HCT116 (cell line): ENCODE results near the gene UROD. TPM values are rescaled to one million over a fixed set of nuclear protein-coding genes. Genes with fewer than 3 reads are reported as not detected.

Experiments used
- ATAC-seq: fragments of 200-7000 bp; cut with Tn5 transposase; 2 replicates; pipeline ENCODE4 v1.9.1; 2020; ENCODE audit warnings: mild to moderate bottlenecking, moderate library complexity
- BruUV-seq: library from RNA; stranded (reverse); fragments of 400-500 nt; replicated peaks from 2 replicates; lab custom pipeline; 2021; lab: Mats Ljungman, UMichigan
- CTCF ChIA-PET: fragments of 300-600 bp; sonication (Branson Sonifier 250); formaldehyde crosslinking; loops from one replicate; lab custom pipeline; 2021; ENCODE audit warnings: antibody characterized with exemption; lab: Charles Lee
- POLR2A ChIA-PET: fragments of 300-600, 350-600 bp; sonication (Branson Sonifier 250); formaldehyde crosslinking; loops from one replicate; lab custom pipeline; 2021; ENCODE audit warnings: antibody characterized with exemption; lab: Charles Lee
- RAD21 ChIA-PET, 2 experiments: fragments of 300-600 bp; sonication (Branson Sonifier 250); formaldehyde crosslinking; loops; one replicate each; lab custom pipeline; 2023; ENCODE audit warnings: low total read pairs in 2 of 2; ENCODE audit not compliant: uncharacterized antibody in 2 of 2, unreplicated experiment in 2 of 2, low non-redundant PET in 1 of 2; lab: Charles Lee
- DNase-seq: peaks from one replicate; pipeline ENCODE4 v3.0.0-alpha.2; 2010; ENCODE audit warnings: low read depth, low spot score
- H2AFZ ChIP-seq: fragments of 200-600 bp; shearing (Covaris generic), sonication (generic); 2 replicates; pipeline ENCODE4 v1.6.1; 2017; ENCODE audit warnings: low read depth, mixed run types, mixed read lengths, antibody characterized with exemption, low read length; ENCODE audit not compliant: poor library complexity, severe bottlenecking
- H3K27ac ChIP-seq: 2 replicates; pipeline ENCODE4 v1.5.1; 2012; ENCODE audit warnings: low read depth, low read length
- H3K27me3 ChIP-seq: fragments of 200-600 bp; sonication (generic); 2 replicates; pipeline ENCODE4 v1.6.1; 2016; ENCODE audit warnings: mixed run types, low read length, mixed read lengths; ENCODE audit not compliant: insufficient read depth
- H3K36me3 ChIP-seq, 2 experiments: fragments of 200-500 bp in 1 of 2; fragments of 200-600 bp in 1 of 2; sonication (Bioruptor generic) in 1 of 2; sonication (generic) in 1 of 2; 2 replicates each; pipeline versions ENCODE4 v1.5.1 to v1.6.1; 2014 to 2016; ENCODE audit warnings: low read length in 2 of 2, inconsistent platforms in 1 of 2, mixed read lengths in 1 of 2, mixed run types in 1 of 2; ENCODE audit not compliant: insufficient read depth in 2 of 2, control insufficient read depth in 1 of 2
- H3K4me1 ChIP-seq, 2 experiments: fragments of 200-600 bp in 1 of 2; sonication (generic) in 1 of 2; 2 replicates each; pipeline versions ENCODE4 v1.5.1 to v1.6.1; 2012 to 2017; ENCODE audit warnings: low read length in 2 of 2, inconsistent platforms in 1 of 2, mild to moderate bottlenecking in 1 of 2, mixed read lengths in 1 of 2, mixed run types in 1 of 2, moderate library complexity in 1 of 2; ENCODE audit not compliant: insufficient read depth in 2 of 2, control insufficient read depth in 1 of 2
- H3K4me2 ChIP-seq: fragments of 200-600 bp; sonication (generic); 2 replicates; pipeline ENCODE4 v1.6.1; 2017; ENCODE audit warnings: mixed run types, low read length, mixed read lengths
- H3K4me3 ChIP-seq, 2 experiments: fragments of 200-600 bp in 1 of 2; sonication (generic) in 1 of 2; replicated peaks in 1 of 2; 2 replicates each; pipeline ENCODE4 v1.5.1; 2011 to 2016; ENCODE audit warnings: low read length in 2 of 2, control low read depth in 1 of 2, low read depth in 1 of 2, mild to moderate bottlenecking in 1 of 2, mixed read lengths in 1 of 2, mixed run types in 1 of 2
- H3K79me2 ChIP-seq: fragments of 200-600 bp; sonication (generic); 2 replicates; pipeline ENCODE4 v1.6.1; 2017; ENCODE audit warnings: mild to moderate bottlenecking, mixed run types, low read length, moderate library complexity, mixed read lengths; ENCODE audit not compliant: insufficient read depth
- H3K9ac ChIP-seq: fragments of 200-600 bp; sonication (generic); 2 replicates; pipeline ENCODE4 v1.6.1; 2016; ENCODE audit warnings: low read length, mixed read lengths
- H3K9me2 ChIP-seq: fragments of 200-600 bp; sonication (generic), shearing (Covaris generic); 2 replicates; pipeline ENCODE4 v1.6.1; 2017; ENCODE audit warnings: mixed run types, mild to moderate bottlenecking, moderate library complexity; ENCODE audit not compliant: insufficient read depth
- H3K9me3 ChIP-seq, 2 experiments: fragments of 200-500 bp in 1 of 2; fragments of 200-600 bp in 1 of 2; sonication (Bioruptor generic) in 1 of 2; sonication (generic) in 1 of 2; 2 replicates each; pipeline ENCODE4 v1.6.1; 2014 to 2017; ENCODE audit warnings: low read length in 2 of 2, mixed read lengths in 2 of 2, inconsistent platforms in 1 of 2, low read depth in 1 of 2, mild to moderate bottlenecking in 1 of 2, mixed run types in 1 of 2, moderate library complexity in 1 of 2; ENCODE audit not compliant: control insufficient read depth in 1 of 2, insufficient read depth in 1 of 2
- H4K20me1 ChIP-seq: fragments of 200-600 bp; sonication (generic), shearing (Covaris generic); 2 replicates; pipeline ENCODE4 v1.6.1; 2017; ENCODE audit warnings: mixed run types, mild to moderate bottlenecking, moderate library complexity; ENCODE audit not compliant: insufficient read depth
- ELF1 ChIP-seq: IDR thresholded peaks from 2 replicates; pipeline ENCODE4 v1.6.1; 2012; ENCODE audit warnings: low read depth, borderline replicate concordance
- EZH2 ChIP-seq: fragments of 200-600 bp; sonication (generic); IDR thresholded peaks from 2 replicates; pipeline ENCODE4 v1.6.1; 2017; ENCODE audit warnings: antibody characterized with exemption, mixed run types
- POLR2A ChIP-seq: IDR thresholded peaks from 2 replicates; pipeline ENCODE4 v1.7.0; 2011; ENCODE audit warnings: borderline replicate concordance; ENCODE audit not compliant: insufficient read depth, insufficient read length; ENCODE audit errors: extremely low read depth
- TCF7L2 ChIP-seq: IDR thresholded peaks from 2 replicates; pipeline ENCODE4 v1.7.0; 2011; ENCODE audit warnings: borderline replicate concordance, inconsistent platforms; ENCODE audit not compliant: insufficient read depth, insufficient read length; ENCODE audit errors: extremely low read depth
- YY1 ChIP-seq: IDR thresholded peaks from 2 replicates; pipeline ENCODE4 v1.6.1; 2011; ENCODE audit warnings: low read length, low read depth, moderate library complexity, mild to moderate bottlenecking; ENCODE audit not compliant: insufficient replicate concordance; ENCODE audit errors: extremely low read depth
- intact Hi-C: fragments of 100-400 bp; cut with micrococcal nuclease; formaldehyde crosslinking; loops from 2 replicates; pipeline ENCODE4 v1.10.0; 2022
- total RNA-seq: library from RNA; stranded (reverse); gene quantifications from one replicate; pipeline ENCODE4 v1.2.1, GENCODE V29; 2021; ENCODE audit not compliant: unreplicated experiment
- TF ChIP-seq, protein P1 (sequence below), 3 experiments: fragments of 200-600 bp in 1 of 3; sonication (generic) in 1 of 3; IDR thresholded peaks in 2 of 3; conservative IDR thresholded peaks in 1 of 3; 2 replicates each; pipeline ENCODE4 v1.5.1; 2012 to 2017; ENCODE audit warnings: low read depth in 2 of 3, low read length in 2 of 3, antibody characterized with exemption in 1 of 3, borderline replicate concordance in 1 of 3, control low read depth in 1 of 3, mild to moderate bottlenecking in 1 of 3, mixed read lengths in 1 of 3, mixed run types in 1 of 3, moderate library complexity in 1 of 3; ENCODE audit not compliant: insufficient read depth in 1 of 3
- TF ChIP-seq, protein P2 (sequence below): IDR thresholded peaks from 2 replicates; pipeline ENCODE4 v1.6.1; 2012
- TF ChIP-seq, protein P3 (sequence below): IDR thresholded peaks from 2 replicates; pipeline ENCODE4 v1.6.1; 2012; ENCODE audit warnings: low read depth
- TF ChIP-seq, protein P4 (sequence below): IDR thresholded peaks from 2 replicates; pipeline ENCODE4 v1.6.1; 2012

Gene UROD
- total RNA-seq, 1 experiment from 2014 or later = 73.7 TPM

DNA sequence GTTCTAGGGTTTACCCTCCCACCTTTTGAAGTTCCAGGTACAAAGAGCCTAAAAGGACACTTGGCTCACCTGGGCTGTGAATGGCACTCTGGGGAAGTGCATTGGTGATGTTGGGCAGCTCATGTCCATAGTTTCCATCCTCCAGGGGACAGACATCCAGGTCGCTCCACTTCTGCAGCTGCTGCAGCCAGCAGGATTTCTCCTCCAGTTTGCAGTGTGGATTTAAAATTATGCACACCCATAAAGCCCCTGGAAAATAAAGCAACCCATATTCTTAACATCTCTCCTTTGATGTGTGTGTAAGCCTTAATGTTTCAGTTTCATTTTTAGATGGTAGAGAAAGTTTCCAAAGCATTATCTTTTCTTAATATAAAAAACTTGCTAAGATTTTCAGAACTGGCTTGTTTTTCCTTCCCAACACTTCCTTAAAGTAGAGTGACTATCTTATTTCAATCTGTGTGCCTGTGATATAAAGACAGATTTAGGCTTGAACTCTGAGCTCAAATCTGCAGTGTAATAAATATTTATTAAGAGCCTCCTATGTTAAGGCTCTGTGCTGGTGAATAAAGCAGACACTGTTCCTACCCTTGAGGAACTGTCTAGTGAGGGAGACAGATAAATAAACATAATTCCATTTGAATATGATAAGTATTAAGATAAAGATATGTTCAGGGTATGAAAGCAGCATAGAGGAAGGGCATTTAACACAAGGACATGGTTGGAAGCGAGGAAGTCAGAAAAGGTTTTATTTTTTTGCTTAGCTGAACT, 39.1 kb downstream of the UROD start:
- BruUV-seq = no TSS peak
- no peak overlapping the region for H3K4me3 ChIP-seq
- intact Hi-C loops = no loop called here
- no peak overlapping the region for H2AFZ ChIP-seq
- H3K27ac ChIP-seq = no peak overlapping the region
- H3K9me3 ChIP-seq = no peaks in the 10 kb centered on the region
- no peaks in the 10 kb centered on the region for H3K79me2 ChIP-seq
- TF ChIP-seq ELF1 (no peak), TCF7L2 (no peak), YY1 (no peak), POLR2A (no peak), EZH2 (no peak)
- TF ChIP-seq, protein P1, sequence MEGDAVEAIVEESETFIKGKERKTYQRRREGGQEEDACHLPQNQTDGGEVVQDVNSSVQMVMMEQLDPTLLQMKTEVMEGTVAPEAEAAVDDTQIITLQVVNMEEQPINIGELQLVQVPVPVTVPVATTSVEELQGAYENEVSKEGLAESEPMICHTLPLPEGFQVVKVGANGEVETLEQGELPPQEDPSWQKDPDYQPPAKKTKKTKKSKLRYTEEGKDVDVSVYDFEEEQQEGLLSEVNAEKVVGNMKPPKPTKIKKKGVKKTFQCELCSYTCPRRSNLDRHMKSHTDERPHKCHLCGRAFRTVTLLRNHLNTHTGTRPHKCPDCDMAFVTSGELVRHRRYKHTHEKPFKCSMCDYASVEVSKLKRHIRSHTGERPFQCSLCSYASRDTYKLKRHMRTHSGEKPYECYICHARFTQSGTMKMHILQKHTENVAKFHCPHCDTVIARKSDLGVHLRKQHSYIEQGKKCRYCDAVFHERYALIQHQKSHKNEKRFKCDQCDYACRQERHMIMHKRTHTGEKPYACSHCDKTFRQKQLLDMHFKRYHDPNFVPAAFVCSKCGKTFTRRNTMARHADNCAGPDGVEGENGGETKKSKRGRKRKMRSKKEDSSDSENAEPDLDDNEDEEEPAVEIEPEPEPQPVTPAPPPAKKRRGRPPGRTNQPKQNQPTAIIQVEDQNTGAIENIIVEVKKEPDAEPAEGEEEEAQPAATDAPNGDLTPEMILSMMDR (IDR thresholded peaks at IDR 0.05 in 2 of 3, conservative IDR thresholded peaks at IDR 0.05 in 1 of 3; ENCODE audit: borderline replicate concordance in 1 of 3, insufficient read depth in 1 of 3, low read depth in 2 of 3, low read length in 2 of 3) = no peak
- TF ChIP-seq, protein P2, sequence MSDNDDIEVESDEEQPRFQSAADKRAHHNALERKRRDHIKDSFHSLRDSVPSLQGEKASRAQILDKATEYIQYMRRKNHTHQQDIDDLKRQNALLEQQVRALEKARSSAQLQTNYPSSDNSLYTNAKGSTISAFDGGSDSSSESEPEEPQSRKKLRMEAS = no peak
- TF ChIP-seq, protein P3, sequence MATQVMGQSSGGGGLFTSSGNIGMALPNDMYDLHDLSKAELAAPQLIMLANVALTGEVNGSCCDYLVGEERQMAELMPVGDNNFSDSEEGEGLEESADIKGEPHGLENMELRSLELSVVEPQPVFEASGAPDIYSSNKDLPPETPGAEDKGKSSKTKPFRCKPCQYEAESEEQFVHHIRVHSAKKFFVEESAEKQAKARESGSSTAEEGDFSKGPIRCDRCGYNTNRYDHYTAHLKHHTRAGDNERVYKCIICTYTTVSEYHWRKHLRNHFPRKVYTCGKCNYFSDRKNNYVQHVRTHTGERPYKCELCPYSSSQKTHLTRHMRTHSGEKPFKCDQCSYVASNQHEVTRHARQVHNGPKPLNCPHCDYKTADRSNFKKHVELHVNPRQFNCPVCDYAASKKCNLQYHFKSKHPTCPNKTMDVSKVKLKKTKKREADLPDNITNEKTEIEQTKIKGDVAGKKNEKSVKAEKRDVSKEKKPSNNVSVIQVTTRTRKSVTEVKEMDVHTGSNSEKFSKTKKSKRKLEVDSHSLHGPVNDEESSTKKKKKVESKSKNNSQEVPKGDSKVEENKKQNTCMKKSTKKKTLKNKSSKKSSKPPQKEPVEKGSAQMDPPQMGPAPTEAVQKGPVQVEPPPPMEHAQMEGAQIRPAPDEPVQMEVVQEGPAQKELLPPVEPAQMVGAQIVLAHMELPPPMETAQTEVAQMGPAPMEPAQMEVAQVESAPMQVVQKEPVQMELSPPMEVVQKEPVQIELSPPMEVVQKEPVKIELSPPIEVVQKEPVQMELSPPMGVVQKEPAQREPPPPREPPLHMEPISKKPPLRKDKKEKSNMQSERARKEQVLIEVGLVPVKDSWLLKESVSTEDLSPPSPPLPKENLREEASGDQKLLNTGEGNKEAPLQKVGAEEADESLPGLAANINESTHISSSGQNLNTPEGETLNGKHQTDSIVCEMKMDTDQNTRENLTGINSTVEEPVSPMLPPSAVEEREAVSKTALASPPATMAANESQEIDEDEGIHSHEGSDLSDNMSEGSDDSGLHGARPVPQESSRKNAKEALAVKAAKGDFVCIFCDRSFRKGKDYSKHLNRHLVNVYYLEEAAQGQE = no peak
- TF ChIP-seq, protein P4, sequence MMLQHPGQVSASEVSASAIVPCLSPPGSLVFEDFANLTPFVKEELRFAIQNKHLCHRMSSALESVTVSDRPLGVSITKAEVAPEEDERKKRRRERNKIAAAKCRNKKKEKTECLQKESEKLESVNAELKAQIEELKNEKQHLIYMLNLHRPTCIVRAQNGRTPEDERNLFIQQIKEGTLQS = no peak
- no peaks in the 10 kb centered on the region for H4K20me1 ChIP-seq
- H3K4me1 ChIP-seq = no peaks in the 10 kb centered on the region
- H3K4me2 ChIP-seq = no peak overlapping the region
- no peaks in the 10 kb centered on the region for H3K36me3 ChIP-seq
- H3K9ac ChIP-seq = no peak overlapping the region
- no peak for DNase-seq
- ChIA-PET POLR2A (no interaction called here), RAD21 (interaction anchor here in 1 of 2 experiments (0.6 kb wide), 1 partner anchor 40 kb away, joined by 3 read pairs; no protein-coding TSS in a partner anchor), CTCF (interaction anchor here (0.5 kb wide), 1 partner anchor 1355 kb away, joined by 3 read pairs; no protein-coding TSS in a partner anchor)
- H3K9me2 ChIP-seq = no peaks in the 10 kb centered on the region
- no peaks in the 10 kb centered on the region for H3K27me3 ChIP-seq
- no peak for ATAC-seq
